HG03442 (cell line): ENCODE results near the gene MAP4.
"Not testable (repeated sequence)": the region's sequence is repeated elsewhere in the genome, so short reads cannot be mapped to it uniquely, and the experiment has no call there.

Source experiments
- ATAC-seq: cut with Tn5 transposase; IDR thresholded peaks from one replicate; pipeline ENCODE4 v1.9.1; 2021; ENCODE audit warnings: mild to moderate bottlenecking, moderate library complexity; ENCODE audit not compliant: unreplicated experiment

MAP4 gene

DNA sequence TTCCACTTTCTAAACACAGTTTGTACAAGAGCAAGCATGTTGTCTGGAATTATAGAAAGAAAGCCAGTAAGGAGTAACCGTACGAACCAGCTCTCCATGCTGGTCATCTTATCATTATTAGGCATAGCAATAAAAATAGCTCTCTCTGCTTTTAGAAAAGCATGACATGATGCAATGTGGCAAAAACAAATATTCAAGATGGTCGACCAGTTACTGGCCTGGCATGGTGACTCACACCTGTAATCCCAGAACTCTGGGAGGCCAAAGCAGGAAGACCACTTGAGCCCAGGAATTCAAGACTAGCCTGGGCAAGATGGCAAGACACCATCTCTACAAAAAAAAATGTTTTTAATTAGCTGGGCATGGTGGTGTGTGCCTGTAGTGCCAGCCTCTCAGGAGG lies 2.6 kb upstream of the MAP4 start:
- ATAC-seq: no peak

DNA sequence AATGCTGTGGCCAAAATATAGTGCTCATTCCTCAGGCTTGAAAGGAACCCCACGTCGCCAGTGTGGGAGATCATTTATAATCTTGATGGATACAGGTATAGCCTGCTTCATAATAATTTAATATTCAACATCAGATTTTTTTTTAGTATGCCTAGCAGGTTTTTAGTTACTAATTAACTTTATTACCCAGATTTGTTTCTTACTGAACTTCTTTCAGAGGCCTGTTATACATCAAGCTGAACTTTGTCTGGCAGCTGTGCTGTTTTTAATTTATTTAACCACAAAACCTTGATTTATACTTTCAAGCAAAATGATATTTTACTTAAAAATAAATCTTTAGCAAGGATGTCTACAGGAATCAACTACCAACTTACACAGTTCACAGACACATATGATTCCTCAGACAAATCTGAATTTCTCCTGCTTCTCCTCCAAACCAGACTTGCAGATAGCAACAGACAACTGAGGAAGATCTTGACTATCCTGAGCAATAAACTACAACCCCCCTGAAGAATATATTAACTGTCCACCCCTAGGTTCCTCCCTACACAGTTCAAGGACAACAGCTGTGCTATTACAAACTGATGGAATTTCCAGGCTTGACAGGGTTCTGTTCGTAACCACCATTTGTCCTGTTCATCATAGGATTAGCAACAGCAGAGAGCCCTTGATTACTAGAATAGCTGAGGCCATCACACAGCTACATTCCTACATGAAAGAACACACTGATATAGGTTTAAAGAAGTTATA lies 610 bp downstream of the MAP4 start:
- ATAC-seq: no peak

DNA sequence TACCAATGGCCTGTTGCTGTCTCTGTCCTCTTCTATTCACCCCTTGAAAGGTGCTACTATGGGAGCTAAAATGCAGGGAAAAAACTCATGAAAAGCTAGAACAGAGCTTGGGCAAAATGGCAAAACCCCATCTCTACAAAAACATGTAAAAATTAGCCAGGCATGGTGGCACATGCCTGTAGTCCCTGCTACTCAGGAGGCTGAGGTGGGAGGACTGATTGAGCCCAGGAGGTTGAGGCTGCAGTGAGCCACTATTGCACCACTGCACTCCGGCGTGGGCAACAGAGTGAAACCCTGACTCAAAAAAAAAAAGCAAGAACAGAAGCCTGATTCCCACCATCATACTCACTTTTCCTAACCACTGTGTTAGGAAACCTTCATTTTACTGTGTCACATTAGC lies 1.9 kb downstream of the MAP4 start:
- ATAC-seq: no peak

DNA sequence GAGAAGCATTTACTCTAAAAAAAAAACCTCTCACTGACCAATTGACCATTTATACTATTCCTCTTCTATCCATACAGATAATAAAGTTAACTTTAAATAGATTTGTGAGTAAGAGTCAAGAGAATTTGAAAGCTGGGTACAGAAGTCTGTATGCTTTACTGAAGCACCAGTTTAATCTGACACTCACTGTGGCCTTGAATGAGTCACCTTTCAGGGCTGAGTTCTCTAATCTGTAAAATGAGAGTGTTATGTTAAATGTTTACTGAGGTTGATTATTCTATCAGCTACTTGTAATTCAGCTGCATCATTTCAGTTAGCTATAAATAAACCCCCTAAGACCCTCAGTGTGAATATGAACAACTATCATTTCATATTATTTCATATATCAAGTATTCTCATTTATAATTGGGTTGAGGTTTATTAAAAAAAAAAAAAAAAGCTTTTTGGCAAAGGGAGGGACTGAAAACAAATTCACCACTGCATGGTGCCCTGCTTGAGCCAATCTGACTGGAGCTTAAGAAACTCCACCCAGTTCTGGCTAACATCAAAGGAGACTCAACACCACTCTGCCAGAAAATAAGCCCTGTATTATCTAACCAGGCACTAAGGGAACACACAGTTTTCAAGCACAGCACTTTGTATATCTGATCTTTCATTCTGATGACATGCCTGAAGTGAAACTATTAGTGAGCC lies 2.8 kb downstream of the MAP4 start:
- ATAC-seq: no peak

DNA sequence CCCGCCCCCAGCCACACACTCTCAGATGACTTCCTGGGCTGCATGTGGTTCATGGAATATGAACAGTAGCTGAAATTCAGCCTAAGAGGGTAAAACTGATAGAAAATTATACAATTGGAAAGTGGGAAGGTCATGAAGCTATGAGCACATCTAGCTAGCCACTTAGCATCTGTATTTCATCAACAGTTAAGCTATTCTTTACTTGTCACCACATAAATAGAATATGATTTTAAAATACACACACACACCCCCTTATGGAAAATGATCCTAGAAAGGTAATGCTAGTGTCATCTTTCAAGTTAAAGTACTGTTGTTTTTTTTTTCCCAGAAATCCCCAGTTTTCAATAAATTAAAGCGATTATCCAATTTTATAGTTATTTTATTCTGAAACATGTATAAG lies 3.6 kb downstream of the MAP4 start:
- no peak for ATAC-seq

DNA sequence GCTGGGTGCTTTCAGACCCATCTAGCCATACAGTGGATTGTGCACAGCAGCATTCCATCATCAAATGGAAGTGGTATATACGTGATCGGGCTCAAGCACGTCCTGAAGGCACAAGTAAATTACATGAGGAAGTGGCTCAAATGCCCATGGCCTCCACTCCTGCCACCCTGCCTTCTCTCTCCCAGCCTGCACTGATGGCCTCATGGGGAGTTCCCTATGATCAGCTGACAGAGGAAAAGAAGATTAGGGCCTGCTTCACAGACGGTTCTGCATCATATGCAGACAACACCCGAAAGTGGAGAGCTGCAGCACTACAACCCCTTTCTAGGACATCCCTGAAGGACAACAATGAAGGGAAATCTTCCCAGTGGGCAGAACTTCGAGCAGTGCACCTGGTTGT lies 8.2 kb downstream of the MAP4 start:
- ATAC-seq: not testable (repeated sequence)

DNA sequence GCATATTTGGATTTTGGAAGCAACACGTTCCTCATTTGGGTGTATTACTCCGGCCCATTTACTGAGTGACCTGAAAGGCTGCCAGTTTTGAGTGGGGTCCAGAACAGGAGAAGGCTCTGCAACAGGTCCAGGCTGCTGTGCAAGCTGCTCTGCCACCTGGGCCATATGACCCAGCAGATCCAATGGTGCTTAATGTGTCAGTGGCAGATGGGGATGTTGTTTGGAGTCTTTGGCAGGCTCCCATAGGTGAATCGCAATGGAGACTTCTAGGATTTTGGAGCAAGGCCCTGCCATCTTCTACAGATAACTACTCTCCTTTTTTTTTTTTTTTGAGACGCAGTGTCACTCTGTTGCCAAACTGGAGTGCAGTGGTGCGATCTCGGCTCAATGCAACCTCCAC lies 8.9 kb downstream of the MAP4 start:
- not testable (repeated sequence) for ATAC-seq

DNA sequence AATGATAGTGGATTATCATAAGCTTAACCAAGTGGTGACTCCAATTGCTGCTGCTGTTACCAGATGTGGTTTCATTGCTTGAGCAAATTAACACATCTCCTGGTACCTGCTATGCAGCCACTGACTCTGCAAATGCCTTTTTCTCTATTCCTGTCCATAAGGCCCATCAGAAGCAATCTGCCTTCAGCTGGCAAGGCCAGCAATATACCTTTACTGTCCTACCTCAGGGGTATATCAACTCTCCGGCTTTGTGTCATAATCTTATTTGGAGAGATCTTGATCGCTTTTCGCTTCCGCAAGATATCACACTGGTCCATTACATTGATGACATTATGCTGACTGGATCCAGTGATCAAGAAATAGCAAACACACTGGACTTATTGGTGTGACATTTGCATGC lies 9.4 kb downstream of the MAP4 start:
- not testable (repeated sequence) for ATAC-seq

DNA sequence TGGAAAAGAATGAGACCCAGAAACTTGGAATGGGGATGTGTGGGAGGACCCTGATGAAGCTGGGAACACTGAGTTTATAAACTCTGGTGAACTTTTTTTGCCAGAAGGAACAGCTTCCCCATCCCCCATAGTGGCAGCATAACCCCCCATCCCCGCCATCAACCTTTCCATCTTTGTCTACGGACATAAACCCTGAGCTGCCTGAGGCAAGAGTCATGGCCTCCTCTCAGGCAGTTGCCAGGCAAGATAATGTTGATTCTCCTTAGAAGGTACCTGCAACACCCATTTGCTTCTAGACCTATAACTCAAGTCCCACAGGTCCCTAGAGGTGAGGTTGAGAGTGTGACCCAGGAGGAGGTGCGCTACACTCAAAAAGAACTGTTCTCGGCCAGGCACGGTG lies 11.5 kb downstream of the MAP4 start:
- no peak for ATAC-seq

DNA sequence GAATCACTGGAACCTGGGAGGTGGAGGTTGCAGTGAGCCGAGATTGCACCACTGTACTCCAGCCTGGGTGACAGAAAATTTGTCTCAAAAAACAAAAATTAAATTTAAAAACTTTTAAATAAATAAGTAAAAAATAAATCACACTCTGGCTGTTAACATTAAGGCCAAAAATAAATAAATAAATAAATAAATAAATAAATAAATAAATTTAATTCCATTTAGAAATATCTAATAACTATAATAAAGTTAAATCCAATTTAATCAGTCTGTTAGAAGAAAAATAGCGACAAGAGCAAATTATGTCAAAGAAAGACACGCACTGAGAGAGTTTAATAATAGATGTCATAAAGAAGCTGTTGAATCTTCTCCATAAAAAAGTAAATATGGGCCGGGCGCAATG lies 13.4 kb downstream of the MAP4 start:
- no peak for ATAC-seq

DNA sequence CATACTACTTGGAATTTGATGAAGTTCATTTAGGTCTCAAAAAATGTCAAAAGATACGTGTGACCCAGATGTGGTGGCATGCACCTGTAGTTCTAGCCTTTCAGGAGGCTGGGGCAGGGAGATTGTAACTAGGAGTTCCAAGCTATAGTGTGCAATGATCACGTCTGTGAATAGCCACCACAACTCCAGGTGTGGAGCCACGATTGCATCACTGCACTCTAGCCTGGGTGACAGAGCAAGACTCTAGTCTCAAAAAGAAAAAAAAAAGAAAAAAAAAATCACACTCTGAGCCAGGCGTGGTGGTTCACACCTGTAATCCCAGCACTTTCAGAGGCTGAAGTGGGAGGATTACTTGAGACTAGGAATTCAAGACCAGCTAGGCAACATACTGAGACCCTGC lies 14.2 kb downstream of the MAP4 start:
- no peak for ATAC-seq

DNA sequence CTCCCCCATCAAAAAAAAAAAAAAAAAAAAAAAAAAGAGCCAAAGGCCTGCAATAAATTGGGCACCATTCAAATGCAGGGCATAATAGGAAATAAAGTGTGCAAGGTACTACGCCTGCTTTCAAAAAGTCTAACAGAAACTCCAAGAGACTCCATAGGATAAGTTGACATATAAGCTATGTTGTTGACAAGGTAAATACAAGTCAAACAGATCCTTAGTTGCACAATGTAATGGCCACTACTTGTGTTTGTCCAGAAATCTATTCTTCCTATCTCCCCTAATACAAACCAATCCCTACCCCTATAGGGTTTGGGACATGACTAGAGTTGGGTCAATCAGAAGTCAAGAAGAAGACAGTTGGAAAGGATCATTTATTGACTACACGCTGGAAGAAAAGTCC lies 16.0 kb downstream of the MAP4 start:
- ATAC-seq: no peak

DNA sequence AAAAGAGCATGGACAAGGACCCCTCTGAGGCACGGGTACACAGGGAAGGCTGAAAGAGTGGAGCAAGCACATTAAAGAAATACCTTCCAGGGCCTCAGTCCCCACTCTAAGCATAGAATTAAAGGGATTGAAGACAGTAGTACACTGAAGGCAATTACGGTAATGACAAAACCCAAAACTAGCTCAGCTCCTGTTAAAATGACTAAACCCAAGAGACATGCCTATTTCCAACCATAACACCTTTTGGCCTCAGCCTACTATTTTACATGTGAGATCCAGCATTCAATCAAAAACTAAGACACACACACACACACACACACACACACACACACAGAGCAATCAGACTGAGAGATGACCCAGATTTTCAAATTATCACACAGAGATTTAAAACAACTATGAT lies 19.8 kb downstream of the MAP4 start:
- no peak for ATAC-seq

DNA sequence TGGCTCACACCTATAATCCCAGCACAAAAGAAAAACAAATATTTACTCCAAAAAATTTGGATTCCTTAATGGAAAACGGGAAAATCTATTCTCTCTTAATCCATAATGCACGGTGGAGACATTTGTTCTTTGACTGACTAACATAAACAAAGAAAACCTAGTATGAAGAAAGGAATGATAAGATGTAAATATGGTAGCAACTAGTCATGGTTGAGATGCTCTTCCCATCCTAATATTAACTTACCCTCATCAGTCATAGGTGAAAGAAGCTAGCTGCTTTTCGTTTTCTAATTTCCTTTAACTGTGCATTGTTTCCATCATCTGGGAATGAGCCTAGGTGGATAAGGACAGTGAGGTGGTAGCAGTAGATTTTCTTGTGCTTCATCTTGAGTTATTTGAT lies 22.0 kb downstream of the MAP4 start:
- ATAC-seq: no peak

DNA sequence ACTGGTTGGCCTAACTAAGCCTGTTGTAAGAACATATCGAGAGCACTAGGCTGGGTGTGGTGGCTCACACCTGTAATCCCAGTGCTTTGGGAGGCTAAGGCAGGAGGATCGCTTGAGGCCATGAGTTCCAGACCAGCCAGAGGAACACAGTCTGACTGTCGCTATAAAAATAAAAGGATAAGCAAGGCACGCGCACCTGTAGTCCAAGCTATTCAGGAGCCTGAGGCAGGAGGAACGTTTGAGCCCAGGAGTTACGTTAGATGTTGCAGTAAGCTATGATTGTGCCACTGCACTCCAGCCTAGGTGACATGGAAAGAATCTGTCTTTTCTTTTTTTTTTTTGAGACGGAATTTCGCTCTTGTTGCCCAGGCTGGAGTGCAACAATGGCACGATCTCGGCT lies 24.9 kb downstream of the MAP4 start:
- no peak for ATAC-seq

DNA sequence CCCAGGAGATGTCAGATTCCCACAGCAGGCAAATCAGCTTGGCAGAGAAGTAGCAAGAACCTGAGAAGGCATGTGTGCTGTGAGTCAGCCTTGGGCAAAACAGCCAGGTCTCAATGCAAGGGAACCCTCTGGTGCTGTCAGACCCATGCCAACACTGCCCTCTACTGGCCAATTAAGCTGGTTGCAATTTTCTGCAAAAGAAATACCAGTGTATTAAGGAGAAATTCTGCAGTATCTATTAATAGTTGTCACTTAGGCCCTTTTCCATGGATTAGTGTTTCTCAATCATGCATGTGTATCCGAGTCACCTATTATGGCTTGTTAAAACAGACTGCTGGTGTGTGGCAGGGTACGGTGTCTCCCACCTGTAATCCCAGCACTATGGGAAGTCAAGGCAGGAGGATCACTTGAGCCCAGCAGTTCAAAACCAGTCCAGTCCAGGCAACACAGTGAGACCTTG lies 26.2 kb downstream of the MAP4 start:
- ATAC-seq: peak; percentile 45

DNA sequence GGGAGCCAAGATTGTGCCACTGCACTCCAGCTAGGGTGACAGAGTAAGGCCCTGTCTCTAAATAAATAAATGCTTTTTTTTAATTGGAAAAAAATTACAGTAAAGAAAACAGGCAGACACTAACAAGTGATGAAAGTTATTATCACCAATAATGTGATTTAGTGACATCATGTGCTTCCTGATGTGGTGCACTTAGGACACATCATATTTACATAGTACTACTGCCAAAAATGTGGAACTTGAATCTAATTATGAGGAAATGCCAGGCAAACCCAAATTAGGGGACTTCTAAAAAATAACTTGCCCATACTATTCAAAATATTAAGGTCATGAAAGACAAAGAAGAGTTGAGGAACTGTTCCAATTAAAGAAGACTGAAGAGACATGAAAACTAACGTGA lies 30.8 kb downstream of the MAP4 start:
- no peak for ATAC-seq

DNA sequence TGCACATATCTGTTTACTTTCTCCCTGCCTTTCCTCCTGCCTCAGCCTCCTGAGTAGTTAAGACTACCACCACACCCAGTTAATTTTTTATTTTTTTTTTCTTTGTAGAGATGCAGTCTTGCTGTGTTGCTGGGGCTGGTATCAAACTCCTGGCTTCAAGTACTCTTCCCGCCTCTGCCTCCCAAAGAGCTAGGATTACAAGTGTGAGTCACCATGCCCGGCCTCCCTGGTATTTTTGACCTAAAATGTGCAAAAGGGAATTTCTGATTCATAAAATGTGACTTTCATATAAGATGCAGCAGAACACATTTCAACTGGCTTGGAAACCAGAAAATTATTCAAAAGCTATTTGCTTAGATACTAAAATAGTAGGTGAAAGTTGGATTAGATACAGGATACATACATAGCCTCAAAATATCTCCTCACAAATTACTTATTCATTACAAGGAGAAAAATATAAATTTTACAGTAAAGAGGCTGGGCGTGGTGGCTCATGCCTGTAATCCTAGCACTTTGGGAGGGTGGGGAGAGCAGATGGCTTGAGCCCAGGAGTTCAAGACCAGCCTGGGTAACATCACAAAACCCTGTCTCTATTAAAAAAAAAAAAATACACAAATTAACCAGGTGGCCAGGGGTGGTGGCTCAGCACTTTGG lies 32.0 kb downstream of the MAP4 start:
- no peak for ATAC-seq

DNA sequence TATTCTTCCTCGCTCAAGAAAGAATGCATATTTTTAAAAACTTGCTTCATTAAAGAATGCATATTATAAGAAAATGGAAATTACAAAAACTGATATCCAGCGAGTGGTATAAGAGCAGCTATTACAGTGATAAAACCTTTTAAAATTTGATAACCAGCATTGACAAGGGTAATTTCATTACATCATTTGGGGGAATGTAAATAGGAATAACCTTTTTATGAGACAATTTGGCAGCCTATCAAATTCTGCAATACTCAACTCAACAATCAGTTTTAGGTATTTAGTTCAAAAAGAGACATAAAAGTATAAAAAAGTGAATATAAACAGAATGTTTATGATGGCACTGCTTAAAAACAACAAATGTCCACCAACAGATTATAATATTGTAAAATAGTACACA lies 35.4 kb downstream of the MAP4 start:
- ATAC-seq: no peak

DNA sequence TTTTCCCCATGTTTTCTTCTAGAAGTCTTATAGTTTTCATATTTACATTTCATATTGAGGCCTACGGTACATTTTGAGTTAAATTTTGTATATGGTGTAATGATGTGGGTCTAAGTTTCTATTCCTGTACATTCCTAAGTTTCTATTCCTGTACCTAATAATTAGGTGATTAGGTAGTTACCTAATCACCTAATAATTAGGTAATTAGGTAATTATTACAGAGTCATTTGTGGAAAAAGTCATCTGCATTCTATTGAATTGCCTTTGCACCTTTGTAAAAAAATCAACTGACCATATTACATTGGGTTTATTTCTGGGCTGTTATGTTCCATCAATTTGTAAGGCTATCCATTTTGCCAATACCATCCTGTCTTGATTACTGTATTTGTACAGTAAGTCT lies 37.1 kb downstream of the MAP4 start:
- no peak for ATAC-seq

DNA sequence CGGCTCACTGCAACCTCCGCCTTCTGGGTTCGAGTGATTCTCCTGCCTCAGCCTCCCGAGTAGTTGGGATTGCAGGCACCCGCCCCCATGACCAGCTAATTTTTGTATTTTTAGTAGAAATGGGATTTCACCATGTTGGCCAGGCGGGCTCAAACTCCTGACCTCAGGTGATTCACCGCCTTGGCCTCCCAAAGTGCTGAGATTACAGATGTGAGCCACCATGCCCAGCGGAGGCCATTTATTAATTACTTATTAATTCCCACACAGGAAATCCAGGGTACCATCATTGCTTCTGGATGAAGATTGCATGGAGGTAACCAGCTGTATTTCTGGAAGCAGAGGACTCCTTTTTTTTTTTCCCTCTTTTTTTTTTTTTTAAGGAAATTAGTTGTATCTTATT lies 37.8 kb downstream of the MAP4 start:
- no peak for ATAC-seq

DNA sequence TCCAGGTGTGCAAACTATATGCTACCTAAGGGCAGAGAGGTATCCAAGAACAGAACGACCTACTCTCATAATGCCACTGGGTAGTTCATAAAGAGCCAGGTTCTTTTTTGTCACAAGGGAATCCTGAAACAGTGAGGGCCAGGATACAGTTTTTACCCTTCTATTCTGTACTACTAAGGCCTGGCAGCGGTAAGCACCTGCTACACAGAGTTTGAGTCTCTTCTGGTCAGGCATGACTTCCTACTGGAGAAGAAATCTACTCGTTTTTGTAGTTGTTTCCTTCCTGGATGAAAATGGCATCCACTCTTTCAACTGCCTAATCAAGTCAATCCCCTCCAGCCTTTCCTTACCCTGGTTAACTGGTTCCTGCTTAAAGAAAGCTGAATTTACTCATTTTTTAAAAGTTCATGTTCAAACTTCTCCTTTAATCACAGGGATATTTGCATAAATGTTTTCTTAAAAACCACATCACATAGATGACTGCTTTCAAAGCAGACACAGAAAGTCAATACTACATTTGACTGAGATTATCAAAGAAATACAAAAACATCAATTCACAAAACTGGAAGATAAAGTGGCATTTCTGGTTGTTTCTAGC lies 40.0 kb downstream of the MAP4 start:
- ATAC-seq: no peak
